Natural killer cell (primary cell): ENCODE data around the gene PEX26. TPM values are rescaled to one million over a fixed set of nuclear protein-coding genes. Genes with fewer than 3 reads are reported as not detected.
A peak's percentile ranks its signal among the peaks of the same experiment; 100 is the strongest.

Experiments
- ATAC-seq, 3 donors: fragments of 150-1000 bp in 2 of 3; fragments of 200-7000 bp in 1 of 3; cut with Tn5 transposase; 1 replicate in 1 of 3; 2 replicates in 2 of 3; pipeline ENCODE4 v1.10.0; 2021; ENCODE audit warnings: mild to moderate bottlenecking in 2 of 3, moderate library complexity in 2 of 3
- DNase-seq, 2 donors: peaks; one replicate each; pipeline versions ENCODE4 v3.0.0 to v3.0.0-alpha.2; 2013 to 2021; ENCODE audit warnings: mixed read lengths in 1 of 2
- H3K27ac ChIP-seq: one replicate; pipeline ENCODE4 v1.5.1; 2013; ENCODE audit warnings: mild to moderate bottlenecking, low read length
- H3K27me3 ChIP-seq: one replicate; pipeline ENCODE4 v1.6.1; 2013; ENCODE audit warnings: low read length; ENCODE audit not compliant: control insufficient read depth, insufficient read depth
- H3K36me3 ChIP-seq: one replicate; pipeline ENCODE4 v1.6.1; 2013; ENCODE audit warnings: low read length; ENCODE audit not compliant: control insufficient read depth, insufficient read depth
- H3K4me1 ChIP-seq: one replicate; pipeline ENCODE4 v1.6.1; 2013; ENCODE audit warnings: low read length; ENCODE audit not compliant: control insufficient read depth, insufficient read depth
- H3K4me3 ChIP-seq: one replicate; pipeline ENCODE4 v1.5.1; 2013; ENCODE audit warnings: low read length
- H3K9me3 ChIP-seq: one replicate; pipeline ENCODE4 v1.6.1; 2013; ENCODE audit warnings: low read length; ENCODE audit not compliant: control insufficient read depth, insufficient read depth
- H3K27ac Mint-ChIP-seq, 2 donors: one replicate each; pipeline ENCODE4 v1.8.0; 2022; ENCODE audit warnings: mild to moderate bottlenecking in 2 of 2, mixed read lengths in 2 of 2, moderate library complexity in 1 of 2
- H3K27me3 Mint-ChIP-seq, 2 donors: one replicate each; pipeline ENCODE4 v1.8.0; 2022; ENCODE audit warnings: low read depth in 2 of 2, mixed read lengths in 2 of 2
- H3K36me3 Mint-ChIP-seq: one replicate; pipeline ENCODE4 v1.8.0; 2022; ENCODE audit warnings: mixed read lengths
- H3K4me1 Mint-ChIP-seq, 2 donors: one replicate each; pipeline ENCODE4 v1.8.0; 2022; ENCODE audit warnings: mixed read lengths in 2 of 2
- H3K4me3 Mint-ChIP-seq: one replicate; pipeline ENCODE4 v1.8.0; 2022; ENCODE audit warnings: mild to moderate bottlenecking, moderate library complexity, mixed read lengths
- H3K9me3 Mint-ChIP-seq, 2 donors: one replicate each; pipeline ENCODE4 v1.8.0; 2022; ENCODE audit warnings: mixed read lengths in 2 of 2
- CTCF ChIP-seq: fragments of 200-600 bp; IDR thresholded peaks from one replicate; pipeline ENCODE4 v1.8.0; 2022; ENCODE audit warnings: antibody characterized with exemption
- WGBS: methylation state at CpG from one replicate; pipeline ENCODE4 v1.1.7; 2013; ENCODE audit warnings: missing lambda C conversion rate; ENCODE audit not compliant: insufficient coverage; 5-methylcytosine and 5-hydroxymethylcytosine counted together
- intact Hi-C: fragments of 100-400 bp; cut with micrococcal nuclease; formaldehyde crosslinking; loops from one replicate; pipeline ENCODE4 v1.14.2; 2022
- total RNA-seq, 4 donors: library from RNA; stranded (reverse); fragments of 120-200 nt in 1 of 4; gene quantifications; one replicate each; pipeline versions ENCODE4 v1.2.3 to v1.2.4, GENCODE V29; 2013 to 2022

PEX26 gene
- total RNA-seq, 3 donors from 2014 or later (not counting 1 experiment from before 2014, with no cell fraction given), result 27.6 to 37.4 (median 31.2) TPM

- ATAC-seq (peak in 1 of 3 donors; percentile 35), DNase-seq (no peak)
- H3K9me3 Mint-ChIP-seq, result no peaks in the 10 kb centered on the region
- Histone ChIP-seq H3K36me3 (no peaks in the 10 kb centered on the region), H3K27ac (peak overlapping the region; percentile 80), H3K4me3 (no peak overlapping the region), H3K27me3 (no peaks in the 10 kb centered on the region), H3K9me3 (no peaks in the 10 kb centered on the region), H3K4me1 (peaks cover 6% of the 10 kb centered on the region)
- peaks cover 4 to 8% of the 10 kb centered on the region in 2 donors for H3K27me3 Mint-ChIP-seq
- no peak overlapping the region for H3K4me3 Mint-ChIP-seq
- intact Hi-C loops, result no loop called here
- WGBS, result 84% methylated on average over 4 of the region's 4 CpGs
- no peaks in the 10 kb centered on the region for H3K36me3 Mint-ChIP-seq
- no peaks in the 10 kb centered on the region for H3K4me1 Mint-ChIP-seq
- no peak for TF ChIP-seq CTCF
- H3K27ac Mint-ChIP-seq, result no peak overlapping the region
Measured at GRCh38 chr22:18056161-18056666, 21.6 kb upstream of the PEX26 start.

- peaks cover 4 to 8% of the 10 kb centered on the region in 2 donors for H3K27me3 Mint-ChIP-seq
- no peaks in the 10 kb centered on the region for H3K36me3 Mint-ChIP-seq
- H3K9me3 ChIP-seq, result no peaks in the 10 kb centered on the region
- H3K9me3 Mint-ChIP-seq, result no peaks in the 10 kb centered on the region
- H3K4me1 ChIP-seq, result peaks cover 6% of the 10 kb centered on the region
- H3K4me3 Mint-ChIP-seq, result no peak overlapping the region
- no peaks in the 10 kb centered on the region for H3K4me1 Mint-ChIP-seq
- no peaks in the 10 kb centered on the region for H3K27me3 ChIP-seq
- intact Hi-C loops, result no loop called here
- 62% methylated on average over 10 of the region's 10 CpGs for WGBS
- H3K36me3 ChIP-seq, result no peaks in the 10 kb centered on the region
- H3K4me3 ChIP-seq, result no peak overlapping the region
- H3K27ac Mint-ChIP-seq, result no peak overlapping the region
- TF ChIP-seq CTCF, result no peak
- peak overlapping the region; percentile 80 for H3K27ac ChIP-seq
- ATAC-seq (no peak), DNase-seq (no peak)
Measured at GRCh38 chr22:18056807-18057474, 20.8 kb upstream of the PEX26 start.

- no peak for ATAC-seq
- H3K36me3 Mint-ChIP-seq, result no peaks in the 10 kb centered on the region
- H3K36me3 ChIP-seq, result no peaks in the 10 kb centered on the region
- H3K27ac ChIP-seq, result peak overlapping the region; percentile 80
- no peak overlapping the region for H3K27ac Mint-ChIP-seq
- H3K27me3 Mint-ChIP-seq, result peaks cover 4 to 8% of the 10 kb centered on the region in 2 donors
- 63% methylated on average over 3 of the region's 4 CpGs for WGBS
- no peaks in the 10 kb centered on the region for H3K4me1 Mint-ChIP-seq
- H3K9me3 Mint-ChIP-seq, result no peaks in the 10 kb centered on the region
- no peak overlapping the region for H3K4me3 ChIP-seq
- DNase-seq, result no peak
- peaks cover 6% of the 10 kb centered on the region for H3K4me1 ChIP-seq
- intact Hi-C loops, result no loop called here
- TF ChIP-seq CTCF, result no peak
- H3K4me3 Mint-ChIP-seq, result no peak overlapping the region
- no peaks in the 10 kb centered on the region for H3K9me3 ChIP-seq
- no peaks in the 10 kb centered on the region for H3K27me3 ChIP-seq
Measured at GRCh38 chr22:18057568-18058209, 20.1 kb upstream of the PEX26 start.
